Measurements from ENCODE around the gene INKA2. TPM values are rescaled to one million over a fixed set of nuclear protein-coding genes. Genes with fewer than 3 reads are reported as not detected.
A peak's percentile ranks its signal among the peaks of the same experiment; 100 is the strongest.

The INKA2 gene
- total RNA-seq, 1 donor from 2014 or later, result 4.7 TPM

DNA sequence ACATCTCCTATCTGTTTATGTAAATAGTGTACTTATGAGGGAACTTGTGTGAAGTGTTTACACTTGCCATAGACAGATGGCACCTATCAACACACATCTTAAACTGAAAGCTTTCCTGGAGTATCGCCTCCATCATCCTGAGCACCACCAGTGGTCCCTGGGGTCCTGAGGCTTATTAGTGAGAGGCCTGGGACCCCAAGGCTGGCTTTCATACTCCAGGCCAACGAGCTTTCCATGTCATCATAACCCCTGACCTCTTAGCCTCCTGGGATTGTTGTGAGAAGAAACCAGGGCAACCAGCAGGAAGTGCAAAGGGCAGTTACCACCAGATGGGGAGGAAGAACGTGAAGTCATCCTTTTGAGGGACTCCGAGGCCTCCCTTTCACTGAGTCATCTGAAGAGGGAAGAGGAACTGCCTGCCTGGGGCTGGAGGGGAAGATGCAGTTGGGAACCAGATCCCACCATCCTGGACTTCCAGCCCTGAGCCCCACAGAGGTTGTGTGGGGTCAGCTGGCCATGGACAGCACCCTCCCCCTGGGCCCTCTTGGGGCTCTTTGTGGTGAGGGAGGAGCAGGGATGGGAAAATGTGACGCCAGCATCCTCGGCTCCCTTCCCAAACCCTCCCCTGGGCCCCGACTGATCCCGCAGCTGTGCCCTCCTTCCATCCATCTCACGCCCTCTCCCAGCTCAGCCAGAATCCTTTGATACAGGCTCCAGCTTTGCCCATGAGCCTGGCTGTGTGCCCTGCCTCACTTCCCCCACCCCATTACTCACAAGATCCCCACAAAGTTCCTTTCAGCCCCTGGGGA lies 5.8 kb downstream of the INKA2 start:
- DNase-seq (ENCODE audit: low read depth), result peak; percentile 45

DNA sequence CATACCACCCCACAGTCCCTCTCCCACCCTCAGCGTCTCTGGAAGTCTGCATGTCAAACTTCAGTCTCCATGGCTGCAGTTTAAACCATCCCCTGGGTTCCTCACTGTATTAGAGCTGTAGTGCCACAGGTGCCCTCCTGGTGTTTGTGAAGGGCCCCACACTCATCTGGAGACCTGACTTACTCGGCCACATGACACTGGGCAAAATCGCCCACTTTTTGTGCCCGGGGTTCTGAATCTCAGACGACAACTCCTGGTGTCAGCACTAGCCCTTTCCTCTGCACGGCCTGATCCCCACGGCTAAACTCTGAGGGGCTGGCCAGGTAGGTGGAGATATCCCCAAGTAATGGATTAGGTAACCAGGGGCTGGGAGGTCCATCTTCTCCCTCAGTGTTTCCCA lies 6.5 kb downstream of the INKA2 start:
- no peak for DNase-seq (ENCODE audit: low read depth)

DNA sequence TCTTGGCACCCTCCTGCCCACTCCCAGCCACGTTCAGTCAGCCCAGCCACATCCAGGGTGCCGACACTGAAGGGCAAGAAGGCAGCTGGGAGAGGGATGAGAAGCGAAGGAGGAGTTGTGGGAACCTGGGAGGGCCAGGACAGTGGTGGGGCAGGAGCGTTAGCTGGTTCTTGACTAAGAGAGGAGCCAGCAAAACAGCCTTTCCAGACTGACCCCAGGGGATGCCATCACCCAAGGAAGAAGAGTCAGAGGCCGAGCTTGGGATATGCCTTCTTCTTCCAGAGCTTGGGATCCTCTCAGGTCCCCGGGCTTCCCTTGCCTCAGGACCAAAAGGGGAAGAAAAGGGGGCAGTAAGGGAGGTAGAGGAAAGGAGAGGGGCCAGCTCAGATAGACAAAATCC lies 7.2 kb downstream of the INKA2 start:
- no peak for DNase-seq (ENCODE audit: low read depth)

DNA sequence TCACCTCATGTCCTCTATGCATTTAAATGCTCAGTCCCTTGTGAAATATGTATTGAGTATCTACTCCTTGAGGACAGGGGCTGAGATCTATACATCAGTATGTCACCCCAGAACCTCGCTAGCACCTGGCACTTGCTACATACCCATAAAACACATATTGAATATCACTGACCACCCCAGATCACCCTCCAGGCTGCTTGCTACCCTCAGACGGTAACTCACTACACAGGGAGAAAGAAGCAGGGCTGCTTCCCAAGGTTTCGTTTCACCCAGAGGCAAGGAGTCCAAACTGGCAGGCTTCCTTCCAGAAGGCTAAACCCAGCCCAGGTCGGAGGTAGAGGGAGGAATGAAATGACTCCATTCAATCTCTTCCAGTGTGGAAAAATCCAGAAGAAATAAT lies 8.5 kb downstream of the INKA2 start:
- no peak for DNase-seq (ENCODE audit: low read depth)

DNA sequence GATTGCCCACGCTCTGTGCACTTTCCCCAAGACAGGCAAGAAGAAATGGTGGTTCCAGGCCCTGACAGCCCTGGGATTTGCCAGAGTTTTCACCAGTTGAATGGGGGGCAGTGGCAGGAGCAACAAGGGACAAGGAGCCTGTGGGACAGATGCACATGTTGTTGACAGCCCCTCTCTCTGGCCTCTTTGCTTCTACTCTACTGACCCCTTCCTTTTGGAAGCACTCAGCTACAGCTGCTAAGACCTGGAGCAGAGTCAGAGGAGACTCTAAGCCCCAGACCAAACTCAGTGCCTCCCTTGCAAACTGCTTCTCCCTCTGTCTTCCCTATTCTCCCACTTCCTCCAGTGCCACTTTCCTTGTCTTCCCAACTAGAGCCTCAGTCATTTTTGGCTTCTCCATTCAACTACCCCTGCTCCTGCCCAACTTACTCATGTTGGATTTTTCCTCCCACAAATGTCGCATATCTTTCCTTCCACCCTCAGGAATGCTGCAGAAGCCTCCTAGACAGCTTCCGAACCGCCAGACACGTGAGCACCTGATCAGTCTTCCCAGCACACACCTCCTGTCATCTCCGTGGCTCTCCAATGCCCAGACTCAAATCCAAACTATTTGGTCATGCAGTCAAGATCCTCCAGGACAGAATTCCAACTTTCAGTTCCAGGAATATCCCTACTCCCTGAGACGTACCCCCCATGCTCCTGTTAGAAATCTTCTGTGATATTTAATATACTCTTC lies 9.1 kb downstream of the INKA2 start:
- no peak for DNase-seq (ENCODE audit: low read depth)

DNA sequence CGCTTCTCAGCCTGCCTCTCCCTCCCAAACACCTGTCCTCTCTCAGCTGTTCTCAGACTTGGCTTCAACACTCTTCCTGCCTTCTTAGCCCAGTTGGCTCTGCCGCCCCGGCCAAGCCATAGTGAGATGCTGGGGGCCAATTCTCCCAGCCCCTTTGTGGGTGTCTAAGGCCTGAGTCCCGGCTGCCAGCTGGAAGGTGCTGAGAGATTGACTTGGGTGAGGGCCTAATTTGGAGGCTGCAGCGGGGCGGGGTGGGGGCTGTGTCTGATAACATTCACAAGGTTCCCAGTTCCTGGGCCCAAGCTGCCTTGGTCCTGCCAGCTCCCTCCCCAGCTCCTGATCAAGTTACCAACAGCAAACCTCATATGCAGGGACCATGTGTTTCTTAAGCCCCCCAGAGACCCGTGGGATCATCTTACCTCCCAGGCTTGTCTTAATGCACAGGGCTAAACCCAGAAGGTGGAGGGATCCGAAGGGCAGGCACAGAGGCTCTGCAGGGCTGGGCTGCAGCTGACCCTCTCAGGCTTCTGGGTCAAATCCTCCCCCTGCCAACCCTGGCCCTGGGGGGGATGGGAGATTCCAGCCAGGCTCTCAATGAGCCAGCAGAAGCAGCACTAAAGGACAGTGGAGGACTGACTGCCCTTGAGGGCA lies 9.8 kb downstream of the INKA2 start:
- DNase-seq (ENCODE audit: low read depth), result no peak

DNA sequence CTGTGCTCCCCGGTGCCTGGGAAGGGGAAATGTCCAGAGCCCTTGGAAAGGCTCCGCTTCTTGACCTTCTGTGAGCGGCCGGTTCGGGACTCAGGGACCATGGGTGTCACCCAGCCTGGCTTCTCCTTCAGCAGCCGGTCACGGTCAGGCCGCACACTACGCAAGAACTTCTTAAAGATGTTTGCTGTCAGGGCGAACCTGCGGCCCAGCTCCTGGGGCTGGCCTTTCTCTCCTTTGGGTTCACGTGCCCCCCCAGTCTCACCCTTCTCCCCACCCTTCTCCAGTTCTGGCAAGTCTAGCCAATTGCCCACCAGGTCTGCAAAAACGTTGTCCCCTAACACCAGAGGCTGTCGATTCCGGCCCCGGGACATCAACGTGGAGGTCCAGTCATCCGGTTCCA lies 12.1 kb downstream of the INKA2 start:
- no peak for DNase-seq (ENCODE audit: low read depth)

DNA sequence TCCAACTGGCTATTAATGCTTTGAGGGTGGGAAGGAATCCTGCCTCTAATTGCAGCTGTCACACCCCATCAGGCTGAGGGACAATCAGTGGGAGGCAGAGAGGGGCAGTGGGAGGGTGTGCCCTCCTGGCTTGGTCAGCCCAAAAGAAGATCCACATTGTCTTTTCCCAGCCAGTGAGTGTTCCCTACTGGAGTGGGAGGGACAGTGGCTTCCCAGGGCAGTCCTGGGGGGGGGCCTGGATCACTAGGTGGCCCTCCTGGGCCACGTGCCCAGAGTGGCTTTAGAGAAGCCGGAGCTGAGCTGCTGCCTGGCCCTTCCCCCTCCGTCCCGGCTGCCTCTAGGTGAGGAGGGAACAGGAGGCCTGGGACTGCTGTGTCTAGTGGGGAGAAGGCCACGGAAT lies 14.0 kb downstream of the INKA2 start:
- no peak for DNase-seq (ENCODE audit: low read depth)

DNA sequence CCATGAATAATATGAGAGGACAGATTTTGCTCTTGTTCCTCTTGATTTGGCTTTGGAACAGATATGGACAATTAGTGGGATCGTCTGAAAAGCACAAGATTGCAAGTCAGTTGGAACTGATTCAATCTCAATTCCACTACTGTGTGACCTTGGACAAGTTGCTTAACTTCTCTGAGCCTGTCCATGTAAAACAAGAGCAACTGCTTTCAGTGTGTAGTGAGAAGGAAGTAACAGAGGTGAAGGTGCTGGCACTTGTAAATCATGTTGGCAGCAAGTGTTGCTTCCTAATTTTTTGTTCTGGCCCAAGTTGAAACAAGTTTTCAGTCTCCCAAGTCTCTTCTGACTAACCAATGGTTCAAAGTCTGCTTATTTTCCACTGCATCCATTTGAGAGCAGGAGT lies 15.3 kb downstream of the INKA2 start:
- no peak for DNase-seq (ENCODE audit: low read depth)

DNA sequence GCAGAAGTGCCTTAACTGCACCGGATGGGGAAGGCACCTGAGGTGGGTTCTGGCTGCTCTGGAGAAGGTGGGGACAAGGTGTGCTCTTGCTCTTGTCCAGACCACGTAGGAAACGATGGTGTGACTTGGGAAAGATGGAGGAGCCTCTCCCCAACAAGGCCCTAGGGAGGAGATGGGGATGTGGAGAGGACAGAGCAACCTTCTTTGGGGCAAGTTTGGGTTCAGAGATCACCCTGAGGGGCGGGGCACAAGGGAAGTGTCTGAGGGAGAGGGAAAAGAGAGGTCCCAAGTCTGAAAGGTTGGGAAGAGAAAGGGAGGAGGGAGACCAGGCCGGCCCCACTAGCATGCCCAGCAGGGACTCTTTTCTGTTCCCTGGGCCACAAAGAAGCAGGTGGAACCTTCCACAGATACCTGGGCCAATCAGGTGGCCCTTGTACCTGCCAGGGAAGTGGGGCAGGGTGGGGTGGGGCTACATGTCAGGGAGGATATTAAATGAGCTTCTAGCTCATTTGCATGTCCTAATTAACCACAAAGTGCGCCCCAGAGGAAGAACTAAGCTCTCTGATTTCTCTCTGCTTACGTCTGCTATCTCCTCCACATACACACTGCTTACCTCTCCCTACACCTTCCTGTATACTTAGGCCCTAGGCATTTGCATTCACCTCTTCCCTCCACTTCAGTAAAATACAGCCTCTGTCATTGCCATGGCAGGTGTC lies 15.9 kb downstream of the INKA2 start:
- no peak for DNase-seq (ENCODE audit: low read depth)

DNA sequence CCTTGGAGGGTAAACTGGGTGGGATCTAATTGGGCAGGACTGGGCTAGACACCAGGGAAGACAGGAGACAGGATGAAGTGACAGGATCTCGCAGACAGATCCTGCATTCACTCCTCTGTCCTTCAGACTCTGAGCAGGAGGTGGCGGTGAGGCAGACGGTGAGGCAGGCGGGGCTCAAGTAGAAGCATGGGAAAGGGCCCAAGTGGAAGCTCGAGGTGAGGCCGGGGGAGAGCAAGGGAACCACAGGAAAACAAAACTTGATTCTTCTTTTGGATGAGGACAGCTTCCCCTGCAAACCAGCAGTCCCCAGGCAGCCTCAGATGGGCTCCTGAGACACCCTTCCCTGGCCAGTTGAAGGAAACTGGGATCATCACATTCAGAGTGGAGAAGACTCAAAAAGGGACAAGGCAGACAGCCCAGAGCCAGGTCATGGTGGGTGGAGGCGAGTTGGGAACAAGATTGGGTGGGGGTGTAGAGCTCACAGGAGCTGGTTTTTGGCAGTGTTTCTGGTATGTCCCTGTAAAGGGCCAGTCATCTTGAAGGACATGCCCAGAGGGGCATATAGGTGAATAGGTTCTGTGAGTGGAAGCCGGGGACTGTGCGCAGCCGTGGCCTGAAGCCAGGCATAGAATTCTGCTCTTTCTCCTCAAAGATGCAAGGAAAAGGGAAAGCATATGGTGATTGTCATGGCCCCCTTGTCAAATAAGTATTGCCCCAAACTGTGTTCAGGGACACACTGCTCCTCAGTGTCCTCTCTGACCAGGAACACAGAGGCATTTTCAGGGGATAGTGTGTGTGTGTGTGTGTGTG lies 18.0 kb downstream of the INKA2 start:
- DNase-seq (ENCODE audit: low read depth), result no peak

DNA sequence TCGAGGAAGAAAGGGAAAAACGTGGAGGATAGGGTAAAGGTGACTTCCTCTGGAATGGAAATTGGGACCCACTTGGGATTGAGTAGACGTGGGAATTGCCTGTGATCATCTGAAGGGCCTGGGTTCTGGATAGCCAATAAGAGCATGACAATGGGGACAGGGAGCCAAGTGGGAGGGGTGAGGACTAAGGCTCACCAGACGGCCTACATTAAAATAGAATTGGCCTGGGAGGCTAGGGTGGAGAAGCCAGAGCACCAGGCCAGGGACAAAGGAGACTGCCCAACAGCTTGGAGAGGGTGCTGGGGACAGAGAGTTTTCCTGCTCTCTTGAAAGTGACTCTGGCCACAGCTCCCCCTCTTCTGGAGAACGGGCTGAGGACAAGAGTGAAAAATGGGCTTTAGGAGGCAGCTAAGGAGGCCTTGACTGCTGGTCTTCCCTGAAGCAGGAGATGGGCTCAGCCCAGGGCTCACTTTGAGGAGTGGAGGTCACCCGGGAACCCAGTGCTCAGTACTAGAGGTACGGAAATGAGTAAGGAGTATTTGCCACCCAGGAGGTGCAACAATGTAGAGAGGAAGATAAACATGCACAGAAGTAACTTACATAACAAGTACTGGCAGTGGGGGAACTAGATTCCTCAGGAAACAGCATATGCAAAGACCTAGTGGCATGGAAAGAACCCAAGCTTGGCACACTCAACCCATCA lies 18.8 kb downstream of the INKA2 start:
- no peak for DNase-seq (ENCODE audit: low read depth)

DNA sequence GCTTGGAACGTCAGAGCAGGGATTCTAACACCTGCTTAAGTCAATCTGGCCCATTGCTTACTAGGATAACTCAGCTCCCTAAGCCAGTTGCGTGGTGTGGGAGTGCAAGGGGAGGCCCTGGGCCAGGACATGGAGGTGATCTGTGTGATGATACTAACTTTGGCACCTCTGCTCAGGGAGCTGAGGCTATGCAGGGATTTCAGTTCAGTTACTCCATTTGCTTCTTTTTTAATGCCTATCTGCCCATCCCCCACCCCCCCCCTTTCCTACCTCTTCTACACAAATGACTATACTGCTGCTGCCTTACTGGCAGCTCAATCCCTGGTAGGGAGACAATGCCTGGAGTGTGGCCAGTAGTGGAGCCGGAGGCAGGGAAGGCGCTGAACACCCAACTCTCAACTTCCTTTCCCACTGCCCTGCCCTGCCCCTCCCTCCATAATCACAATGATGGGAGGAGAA lies 19.5 kb downstream of the INKA2 start:
- DNase-seq (ENCODE audit: low read depth), result no peak

DNA sequence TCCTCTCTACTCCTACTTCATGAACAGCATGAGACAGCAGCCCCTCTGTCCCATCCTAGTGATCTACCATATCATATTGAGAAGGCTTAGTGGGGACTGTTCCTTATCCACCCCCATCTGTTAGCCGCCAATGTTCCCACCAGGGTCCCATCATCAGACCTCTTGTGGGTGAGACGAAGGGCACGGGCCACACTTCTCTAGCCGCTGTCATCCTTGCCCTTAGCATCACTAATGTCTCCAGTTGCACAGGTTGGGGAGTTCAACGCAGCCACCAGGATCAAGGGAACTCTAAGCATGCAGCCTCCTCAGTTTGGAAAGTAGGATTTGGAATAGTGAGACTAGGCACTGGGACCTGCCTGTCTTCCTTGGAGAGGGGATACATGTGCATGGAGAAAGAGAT lies 20.1 kb downstream of the INKA2 start:
- DNase-seq (ENCODE audit: low read depth), result no peak

DNA sequence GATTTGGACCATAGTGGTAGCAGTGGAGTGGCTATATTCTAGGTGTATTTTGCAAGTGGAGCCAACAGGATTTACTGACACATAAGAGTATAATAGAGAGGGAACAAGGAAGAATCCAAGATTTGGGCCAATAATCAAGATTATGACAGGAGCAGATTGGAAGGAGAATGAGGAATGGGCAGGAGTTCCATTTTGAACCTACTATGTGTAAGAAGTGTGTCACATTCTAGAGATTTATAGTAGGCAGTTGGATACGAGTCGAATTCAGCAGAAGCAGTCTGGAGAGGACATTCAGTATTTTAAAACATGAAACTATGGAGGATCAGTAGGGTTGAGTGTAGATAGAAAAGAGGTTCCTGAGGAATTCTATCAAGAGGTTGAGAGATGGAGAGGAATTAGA lies 21.7 kb downstream of the INKA2 start:
- DNase-seq (ENCODE audit: low read depth), result no peak

DNA sequence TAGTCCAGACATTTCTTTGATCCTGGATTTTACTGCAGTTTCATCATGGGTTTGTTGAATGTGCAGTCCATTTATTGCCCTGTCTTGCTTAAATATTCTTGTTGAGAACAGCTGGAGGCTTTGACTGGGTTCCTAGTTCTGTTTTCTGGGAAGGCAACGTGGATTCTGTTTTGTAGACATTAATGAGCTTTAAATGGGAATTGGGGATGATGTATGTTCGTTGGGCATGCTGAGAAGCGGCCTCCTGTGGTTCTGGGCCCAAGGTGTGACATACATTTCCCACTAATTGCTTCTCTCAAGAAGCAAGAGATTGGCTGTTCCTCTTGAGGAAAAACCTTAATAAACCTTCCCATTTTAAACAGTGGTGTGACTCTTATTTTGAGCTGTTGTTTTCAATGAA lies 22.9 kb downstream of the INKA2 start:
- DNase-seq (ENCODE audit: low read depth), result no peak

DNA sequence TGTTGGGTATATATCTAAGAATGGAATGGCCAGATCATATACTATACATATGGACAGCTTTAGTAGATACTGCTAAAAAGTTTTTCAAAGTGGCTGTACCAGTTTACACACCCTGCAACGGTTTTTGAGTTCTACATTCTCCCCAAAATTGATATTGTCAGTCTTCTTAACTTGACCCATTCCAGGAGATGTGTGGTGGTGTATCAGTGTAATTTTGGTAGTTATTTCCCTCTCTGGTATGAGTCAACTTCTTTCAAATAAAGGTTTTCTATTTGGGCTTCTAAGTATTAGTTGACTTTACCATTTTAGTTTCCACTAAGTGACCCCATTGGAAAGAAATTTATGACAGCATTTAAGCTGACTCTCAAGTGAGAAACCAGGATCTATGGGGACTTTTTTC lies 29.2 kb downstream of the INKA2 start:
- DNase-seq (ENCODE audit: low read depth), result no peak

DNA sequence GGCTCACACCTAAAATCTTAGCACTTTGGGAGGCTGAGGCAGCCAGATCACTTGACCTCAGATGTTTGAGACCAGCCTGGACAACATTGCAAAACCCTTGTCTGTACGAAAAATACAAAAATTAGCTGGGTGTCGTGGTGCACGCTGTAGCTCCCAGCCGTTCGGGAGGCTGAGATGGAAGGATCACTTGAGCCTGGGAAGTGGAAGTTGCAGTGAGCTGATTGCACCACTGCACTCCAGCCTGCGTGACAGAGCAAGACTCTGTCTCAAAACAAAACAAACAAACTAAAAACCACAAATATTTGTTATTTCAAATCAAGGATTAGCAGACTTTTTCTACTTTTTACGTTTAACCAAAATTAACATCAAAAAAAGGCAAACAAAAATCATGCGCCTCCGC lies 31.3 kb downstream of the INKA2 start:
- no peak for DNase-seq (ENCODE audit: low read depth)

DNA sequence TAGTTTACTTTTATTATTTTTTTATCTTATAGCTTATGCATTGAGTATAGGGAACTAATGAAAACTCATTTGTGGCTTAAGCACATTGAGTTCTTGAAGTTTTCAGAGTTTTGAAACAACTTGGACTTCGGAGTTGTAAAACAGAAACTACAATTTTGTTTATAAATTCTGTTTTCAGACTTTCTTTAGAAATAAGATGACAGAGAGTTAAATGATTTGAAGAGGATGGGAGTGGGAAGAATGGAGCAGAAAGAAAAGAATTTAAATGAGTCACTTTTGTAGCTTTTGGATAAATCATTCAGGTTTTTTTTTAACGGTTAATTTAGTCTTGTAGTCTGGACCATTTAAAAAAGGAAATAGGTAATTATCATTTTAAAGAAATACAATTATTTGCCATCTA lies 32.3 kb downstream of the INKA2 start:
- DNase-seq (ENCODE audit: low read depth), result no peak

DNA sequence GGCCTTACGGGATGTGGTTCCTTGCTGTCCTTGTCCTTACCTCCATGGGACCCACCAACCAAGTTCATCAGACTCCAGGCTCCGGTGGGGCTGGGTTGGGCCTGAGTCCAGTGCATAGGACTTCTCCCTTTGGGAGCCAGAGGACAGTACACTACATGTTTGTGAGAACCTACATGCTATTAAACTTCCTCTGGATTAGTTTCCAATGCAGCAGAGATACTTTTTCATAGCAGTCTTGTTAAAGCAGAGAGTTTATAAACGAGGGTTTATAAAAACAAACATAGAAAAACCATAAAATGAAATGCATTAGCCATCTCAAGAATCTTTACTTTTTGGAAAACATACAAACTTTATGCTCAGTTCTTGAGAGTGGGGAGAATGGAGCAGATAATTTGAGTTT lies 33.4 kb downstream of the INKA2 start:
- DNase-seq (ENCODE audit: low read depth), result no peak

DNA sequence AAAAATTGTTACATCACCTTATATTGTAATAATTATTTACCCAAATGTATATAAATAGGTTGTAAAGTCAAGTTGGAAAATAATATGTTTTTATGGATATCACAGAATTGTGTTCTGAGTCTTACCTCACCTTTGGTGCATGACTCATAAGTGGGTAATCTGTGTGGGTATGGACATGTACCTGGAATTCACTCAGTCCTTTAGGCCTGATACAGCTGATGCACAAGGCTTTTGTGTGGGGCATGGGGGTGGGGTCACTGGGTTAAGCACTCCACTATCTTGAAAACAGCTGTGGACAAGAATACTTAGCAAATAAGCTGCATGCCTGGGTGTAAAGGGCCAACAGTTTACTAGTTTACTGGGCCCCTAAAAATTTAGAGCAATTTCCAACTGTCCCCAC lies 34.4 kb downstream of the INKA2 start:
- DNase-seq (ENCODE audit: low read depth), result peak; percentile 70

Measured in renal cortical epithelial cell (primary cell).